PFSK-1 (cell line): ENCODE results near the gene RMND1.

Source experiments
- FOXP2 ChIP-seq: optimal IDR thresholded peaks from 2 replicates; pipeline ENCODE3; 2011; ENCODE audit warnings: borderline replicate concordance, control low read depth, inconsistent platforms; ENCODE audit not compliant: insufficient read depth; ENCODE audit errors: extremely low read length, extremely low read depth
- POLR2AphosphoS5 ChIP-seq: IDR thresholded peaks from 2 replicates; pipeline ENCODE4 v1.6.1; 2012; ENCODE audit warnings: low read depth, mild to moderate bottlenecking, control low read depth, low read length, moderate library complexity
- SIN3A ChIP-seq: IDR thresholded peaks from 2 replicates; pipeline ENCODE4 v1.6.1; 2012; ENCODE audit warnings: mild to moderate bottlenecking, low read length, moderate library complexity, borderline replicate concordance; ENCODE audit not compliant: insufficient read depth
- TAF1 ChIP-seq: IDR thresholded peaks from 2 replicates; pipeline ENCODE4 v1.6.1; 2012; ENCODE audit warnings: low read length, control low read depth, borderline replicate concordance; ENCODE audit not compliant: insufficient read depth
- TF ChIP-seq, protein P1 (sequence below), 2 experiments: IDR thresholded peaks; 2 replicates each; pipeline versions ENCODE4 v1.6.1 to v1.8.0; 2011 to 2012; ENCODE audit warnings: low read depth in 2 of 2, low read length in 2 of 2, control low read depth in 1 of 2, inconsistent platforms in 1 of 2, mild to moderate bottlenecking in 1 of 2, moderate library complexity in 1 of 2; ENCODE audit not compliant: insufficient read depth in 1 of 2

RMND1 gene

DNA sequence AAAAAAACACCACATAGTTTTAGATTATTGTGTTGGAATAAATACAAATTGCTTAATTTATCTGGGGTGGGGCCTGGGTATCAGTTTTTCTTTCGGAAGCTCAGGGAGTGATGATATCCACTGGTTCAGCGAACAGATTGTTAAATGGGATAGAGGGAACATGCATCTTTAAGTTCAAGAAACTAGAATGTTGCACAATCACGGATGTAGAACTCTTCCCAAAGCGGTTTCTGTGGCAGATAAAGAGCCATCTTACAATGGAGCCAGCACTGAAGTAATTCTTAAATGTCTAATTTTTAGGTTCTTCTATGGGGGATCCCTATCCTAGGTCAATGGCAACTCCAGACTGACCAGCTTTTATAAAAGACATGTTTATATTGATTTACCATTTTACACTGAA is 9.7 kb upstream of the RMND1 start:
- no peak for TF ChIP-seq TAF1
- TF ChIP-seq, protein P1, sequence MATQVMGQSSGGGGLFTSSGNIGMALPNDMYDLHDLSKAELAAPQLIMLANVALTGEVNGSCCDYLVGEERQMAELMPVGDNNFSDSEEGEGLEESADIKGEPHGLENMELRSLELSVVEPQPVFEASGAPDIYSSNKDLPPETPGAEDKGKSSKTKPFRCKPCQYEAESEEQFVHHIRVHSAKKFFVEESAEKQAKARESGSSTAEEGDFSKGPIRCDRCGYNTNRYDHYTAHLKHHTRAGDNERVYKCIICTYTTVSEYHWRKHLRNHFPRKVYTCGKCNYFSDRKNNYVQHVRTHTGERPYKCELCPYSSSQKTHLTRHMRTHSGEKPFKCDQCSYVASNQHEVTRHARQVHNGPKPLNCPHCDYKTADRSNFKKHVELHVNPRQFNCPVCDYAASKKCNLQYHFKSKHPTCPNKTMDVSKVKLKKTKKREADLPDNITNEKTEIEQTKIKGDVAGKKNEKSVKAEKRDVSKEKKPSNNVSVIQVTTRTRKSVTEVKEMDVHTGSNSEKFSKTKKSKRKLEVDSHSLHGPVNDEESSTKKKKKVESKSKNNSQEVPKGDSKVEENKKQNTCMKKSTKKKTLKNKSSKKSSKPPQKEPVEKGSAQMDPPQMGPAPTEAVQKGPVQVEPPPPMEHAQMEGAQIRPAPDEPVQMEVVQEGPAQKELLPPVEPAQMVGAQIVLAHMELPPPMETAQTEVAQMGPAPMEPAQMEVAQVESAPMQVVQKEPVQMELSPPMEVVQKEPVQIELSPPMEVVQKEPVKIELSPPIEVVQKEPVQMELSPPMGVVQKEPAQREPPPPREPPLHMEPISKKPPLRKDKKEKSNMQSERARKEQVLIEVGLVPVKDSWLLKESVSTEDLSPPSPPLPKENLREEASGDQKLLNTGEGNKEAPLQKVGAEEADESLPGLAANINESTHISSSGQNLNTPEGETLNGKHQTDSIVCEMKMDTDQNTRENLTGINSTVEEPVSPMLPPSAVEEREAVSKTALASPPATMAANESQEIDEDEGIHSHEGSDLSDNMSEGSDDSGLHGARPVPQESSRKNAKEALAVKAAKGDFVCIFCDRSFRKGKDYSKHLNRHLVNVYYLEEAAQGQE (IDR thresholded peaks at IDR 0.05; ENCODE audit: insufficient read depth in 1 of 2, low read depth in 2 of 2, low read length in 2 of 2) = no peak
- no peak for TF ChIP-seq SIN3A
- no peak for TF ChIP-seq FOXP2
- TF ChIP-seq POLR2AphosphoS5 = no peak

DNA sequence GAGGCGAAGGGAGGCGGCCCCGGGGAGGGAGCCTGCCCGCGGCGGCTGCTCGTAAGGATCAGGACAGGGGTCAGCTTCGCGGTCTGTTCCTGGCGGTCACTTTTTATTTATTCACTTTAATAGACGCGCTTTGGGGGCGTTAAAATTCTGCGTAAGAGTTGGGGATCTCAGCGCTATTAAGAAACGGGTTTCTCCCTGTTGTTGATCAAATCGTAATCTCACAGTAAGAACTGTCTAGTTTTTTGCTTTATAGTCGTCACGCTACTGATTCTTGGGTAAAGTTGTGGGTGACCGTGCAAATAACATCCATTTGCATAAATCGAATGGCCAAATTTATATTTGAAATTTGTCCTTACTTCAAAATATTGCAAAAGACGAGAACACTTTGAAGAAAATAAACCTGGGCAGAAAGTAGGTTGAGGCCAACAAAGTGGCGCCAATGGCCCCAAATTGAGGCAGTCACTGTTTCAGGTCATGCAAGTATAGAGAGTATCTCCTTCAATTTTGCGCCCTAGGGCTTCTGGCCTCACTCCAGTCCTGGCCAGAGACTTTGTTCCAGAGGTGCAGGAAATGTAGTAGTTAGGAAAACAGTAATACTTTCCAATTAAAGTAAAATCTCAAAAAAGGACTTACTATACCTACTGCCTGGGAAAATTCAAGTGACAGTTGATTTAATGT is 963 bp upstream of the RMND1 start:
- TF ChIP-seq SIN3A = no peak
- no peak for TF ChIP-seq FOXP2

DNA sequence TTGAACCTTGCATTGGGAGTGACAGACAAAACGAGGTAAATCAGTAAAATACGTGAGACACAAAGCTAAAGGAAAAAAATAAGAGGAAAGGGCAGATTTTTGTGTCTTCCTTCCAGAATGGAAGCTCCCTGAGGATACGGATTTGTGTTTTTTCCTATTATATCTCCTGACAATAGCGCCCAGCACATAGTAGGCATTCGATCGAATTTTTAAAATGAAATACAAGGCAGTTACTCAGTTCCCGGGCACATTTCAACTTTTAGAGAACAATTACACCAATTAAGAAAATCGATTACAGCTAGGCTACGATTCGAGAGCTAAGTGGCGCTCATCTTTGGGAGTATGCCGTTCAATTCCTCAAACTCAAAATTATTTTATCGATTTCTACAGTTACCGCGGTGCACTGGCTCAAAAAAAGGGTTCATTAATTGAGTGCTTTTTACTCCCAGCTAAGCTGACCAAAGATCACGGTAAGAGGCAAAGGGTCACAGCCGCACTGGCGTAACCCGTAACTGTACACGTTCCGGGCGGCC is 443 bp downstream of the RMND1 start:
- TF ChIP-seq POLR2AphosphoS5 (no peak), FOXP2 (no peak), TAF1 (no peak), SIN3A (no peak)
- TF ChIP-seq, protein P1 (IDR thresholded peaks at IDR 0.05; ENCODE audit: insufficient read depth in 1 of 2, low read depth in 2 of 2, low read length in 2 of 2) = no peak

DNA sequence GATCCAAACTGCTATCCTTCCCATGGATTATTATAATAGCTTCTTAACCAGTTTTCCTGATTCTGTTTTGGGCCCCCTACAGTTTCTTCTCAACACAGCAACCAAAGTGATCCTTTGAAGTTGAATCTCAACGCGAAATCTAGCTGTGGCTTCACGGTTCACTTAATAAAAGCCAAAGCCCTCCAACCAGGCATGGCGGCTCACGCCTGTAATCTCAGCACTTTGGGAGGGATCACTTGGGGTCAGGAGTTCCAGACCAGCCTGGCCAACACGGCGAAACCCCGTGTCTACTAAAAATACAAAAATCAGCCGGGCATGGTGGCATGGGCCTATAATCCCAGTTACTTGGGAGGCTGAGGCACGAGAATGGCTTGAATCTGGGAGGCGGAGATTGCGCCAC is 3.3 kb downstream of the RMND1 start:
- TF ChIP-seq FOXP2 (no peak), SIN3A (no peak), POLR2AphosphoS5 (no peak), TAF1 (no peak)
- TF ChIP-seq, protein P1 (IDR thresholded peaks at IDR 0.05; ENCODE audit: insufficient read depth in 1 of 2, low read depth in 2 of 2, low read length in 2 of 2) = no peak

DNA sequence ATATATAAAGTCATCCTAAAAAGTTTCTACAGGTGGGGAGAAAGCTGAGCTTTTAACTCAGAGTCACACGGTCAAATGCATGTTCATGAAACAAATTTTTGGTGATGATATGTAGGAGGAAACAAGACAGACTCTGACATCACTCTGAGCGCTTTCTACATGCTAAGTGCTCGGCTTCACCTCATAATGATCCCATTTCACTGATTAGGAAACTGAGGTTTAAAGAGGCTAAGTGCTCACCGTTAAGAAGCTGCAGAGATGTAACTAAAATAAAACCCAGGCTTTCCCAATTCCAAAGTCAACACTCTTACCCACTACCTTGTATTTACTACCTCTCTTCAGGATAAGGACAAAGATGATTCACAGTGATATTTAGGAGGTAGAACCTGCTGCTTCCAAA is 4.7 kb downstream of the RMND1 start:
- TF ChIP-seq, protein P1 (IDR thresholded peaks at IDR 0.05; ENCODE audit: insufficient read depth in 1 of 2, low read depth in 2 of 2, low read length in 2 of 2) = no peak
- no peak for TF ChIP-seq SIN3A
- TF ChIP-seq FOXP2 = no peak
- TF ChIP-seq POLR2AphosphoS5 = no peak
- no peak for TF ChIP-seq TAF1
